GM10847 (cell line): ENCODE measurements around the gene SOX21.

Experiments used
- POLR2A ChIP-seq: IDR thresholded peaks from 2 replicates; pipeline ENCODE4 v1.6.1; 2011; ENCODE audit not compliant: insufficient read length; ENCODE audit errors: extremely low read depth

Gene SOX21

DNA sequence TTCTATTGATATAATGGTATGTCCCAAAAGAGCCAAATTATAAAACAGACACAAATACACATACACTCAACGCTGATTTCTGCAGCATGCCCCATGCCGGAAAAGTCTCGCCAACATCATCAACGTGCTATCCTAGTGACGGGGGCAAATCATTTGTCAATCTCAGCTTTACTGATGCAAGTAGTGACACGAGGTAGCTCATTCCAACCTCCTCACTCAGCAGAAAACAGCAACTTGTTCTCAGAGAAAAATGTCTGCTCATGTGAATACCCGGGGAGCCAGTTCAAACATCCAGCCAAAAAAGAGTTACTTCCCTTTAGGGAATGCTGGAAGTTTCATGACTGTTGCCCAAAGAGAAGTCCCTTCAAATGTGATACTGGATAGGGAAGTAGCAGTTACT, 46.3 kb downstream of the SOX21 start:
- no peak for TF ChIP-seq POLR2A

DNA sequence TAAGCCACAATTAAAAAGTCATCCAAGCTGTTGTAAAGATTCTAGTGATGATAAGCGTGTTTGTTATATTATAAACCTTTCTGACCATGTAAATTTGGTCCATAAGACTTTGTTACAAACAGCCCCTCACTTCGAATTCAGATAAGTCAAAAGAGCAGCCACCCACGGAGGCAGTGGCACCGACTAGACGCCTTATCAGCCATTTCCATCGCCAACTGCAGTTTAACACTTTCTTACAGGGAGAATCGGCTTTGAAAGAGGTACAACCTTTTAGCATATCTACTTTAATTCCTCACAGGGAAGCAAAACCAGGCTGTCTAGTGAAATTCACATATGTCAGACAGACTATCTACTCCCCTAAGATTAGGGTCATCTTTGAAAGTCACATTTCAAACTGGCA, 47.5 kb downstream of the SOX21 start:
- no peak for TF ChIP-seq POLR2A

DNA sequence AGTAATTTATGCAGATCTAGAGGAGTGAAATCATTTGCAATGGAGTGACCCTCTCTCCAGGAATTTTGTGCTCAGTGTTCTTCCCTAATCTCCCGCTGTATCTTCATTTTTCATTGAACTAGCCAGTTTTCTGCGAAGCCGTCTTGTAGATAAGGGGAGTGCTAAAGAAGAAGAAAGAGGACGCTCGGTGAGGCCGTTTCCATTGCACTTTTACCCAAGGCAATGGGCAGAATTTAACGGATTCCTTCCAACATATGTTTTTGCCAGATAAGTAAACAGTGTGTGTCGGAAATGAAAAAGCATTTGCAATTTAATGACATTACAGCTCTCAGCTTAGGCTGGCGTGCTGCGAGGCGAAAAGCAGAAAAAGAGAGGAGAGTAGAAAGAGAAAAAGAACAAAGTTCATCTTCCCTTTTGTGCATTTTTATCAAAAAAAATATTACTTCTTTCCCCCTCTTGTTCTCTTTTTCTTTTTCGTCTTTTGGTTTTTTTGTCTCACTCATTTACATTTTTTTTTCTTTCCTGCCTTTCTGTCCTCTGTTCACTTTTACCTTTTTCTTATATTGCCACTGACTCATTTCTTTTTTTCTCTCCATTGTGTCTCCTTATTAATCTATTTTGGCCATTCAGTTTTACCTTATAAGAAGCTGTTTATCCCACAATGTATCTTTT, 49.9 kb downstream of the SOX21 start:
- TF ChIP-seq POLR2A = no peak

DNA sequence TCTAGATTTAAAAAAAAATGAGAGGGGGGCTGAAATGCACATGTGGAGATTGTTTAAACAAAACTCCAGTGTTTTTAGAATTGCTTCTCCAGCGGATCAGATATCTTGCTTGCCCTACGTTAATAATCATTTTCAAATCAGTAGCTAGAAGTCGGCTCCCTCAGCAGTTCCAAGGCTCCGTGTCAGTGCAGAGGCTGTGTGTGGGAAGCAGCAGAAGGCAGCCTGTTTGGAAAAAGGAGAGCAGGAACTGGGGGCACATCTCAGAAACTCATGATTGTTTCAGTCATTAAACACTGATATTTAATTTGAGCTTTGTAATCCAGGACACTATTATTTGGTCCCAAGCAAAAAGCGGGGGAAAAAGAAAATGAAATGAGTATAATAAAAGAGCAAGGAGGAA, 50.9 kb downstream of the SOX21 start:
- no peak for TF ChIP-seq POLR2A

DNA sequence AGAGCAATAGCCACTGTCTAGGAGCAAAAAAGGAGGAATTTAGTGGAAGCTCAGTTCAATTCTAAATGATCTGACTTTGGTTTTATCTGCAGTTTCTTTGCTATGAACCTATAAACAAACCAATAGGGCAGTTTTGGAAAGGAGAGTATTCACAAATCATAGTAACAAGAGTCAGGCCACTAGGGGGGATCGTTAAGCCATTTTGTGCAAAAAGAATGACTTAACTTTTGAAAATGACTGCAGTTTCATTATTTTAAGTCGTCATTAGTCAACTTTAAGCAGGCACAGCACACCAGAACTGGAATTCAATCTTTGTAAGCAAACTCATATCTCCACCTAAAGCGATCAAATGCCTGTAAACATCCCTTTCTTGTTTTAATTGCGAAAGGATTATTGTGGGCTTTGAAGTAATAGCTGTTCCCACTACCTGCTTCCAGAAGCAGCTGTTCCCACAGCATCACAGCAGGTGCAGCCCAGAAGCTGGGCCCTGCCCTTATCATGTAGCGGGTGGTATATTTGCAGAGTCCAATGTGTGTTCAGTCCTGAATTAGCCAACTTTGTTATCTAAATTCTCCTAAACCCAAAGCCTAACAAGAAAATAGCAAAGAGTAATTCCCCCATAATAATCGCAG, 51.5 kb downstream of the SOX21 start:
- no peak for TF ChIP-seq POLR2A
